VCaP (cell line): ENCODE results near the gene GATA3.

Source experiments
- H3K27ac ChIP-seq: fragments of 450-650 bp; 2 replicates; pipeline ENCODE4 v1.5.1; 2017
- CTCF ChIP-seq: fragments of 450-650 bp; conservative IDR thresholded peaks from 2 replicates; pipeline ENCODE4 v1.5.1; 2017; ENCODE audit warnings: mild to moderate bottlenecking, moderate library complexity

Gene GATA3

GRCh38 chr10:8040651-8041050, 13.8 kb upstream of the GATA3 start:
- H3K27ac ChIP-seq: no peak overlapping the region
- no peak for TF ChIP-seq CTCF

- TF ChIP-seq CTCF: no peak
- H3K27ac ChIP-seq: no peak overlapping the region
Measured at GRCh38 chr10:8041284-8041991, 13.1 kb upstream of the GATA3 start.

- no peak overlapping the region for H3K27ac ChIP-seq
- TF ChIP-seq CTCF: no peak
Measured at GRCh38 chr10:8041992-8042720, 12.3 kb upstream of the GATA3 start.

DNA sequence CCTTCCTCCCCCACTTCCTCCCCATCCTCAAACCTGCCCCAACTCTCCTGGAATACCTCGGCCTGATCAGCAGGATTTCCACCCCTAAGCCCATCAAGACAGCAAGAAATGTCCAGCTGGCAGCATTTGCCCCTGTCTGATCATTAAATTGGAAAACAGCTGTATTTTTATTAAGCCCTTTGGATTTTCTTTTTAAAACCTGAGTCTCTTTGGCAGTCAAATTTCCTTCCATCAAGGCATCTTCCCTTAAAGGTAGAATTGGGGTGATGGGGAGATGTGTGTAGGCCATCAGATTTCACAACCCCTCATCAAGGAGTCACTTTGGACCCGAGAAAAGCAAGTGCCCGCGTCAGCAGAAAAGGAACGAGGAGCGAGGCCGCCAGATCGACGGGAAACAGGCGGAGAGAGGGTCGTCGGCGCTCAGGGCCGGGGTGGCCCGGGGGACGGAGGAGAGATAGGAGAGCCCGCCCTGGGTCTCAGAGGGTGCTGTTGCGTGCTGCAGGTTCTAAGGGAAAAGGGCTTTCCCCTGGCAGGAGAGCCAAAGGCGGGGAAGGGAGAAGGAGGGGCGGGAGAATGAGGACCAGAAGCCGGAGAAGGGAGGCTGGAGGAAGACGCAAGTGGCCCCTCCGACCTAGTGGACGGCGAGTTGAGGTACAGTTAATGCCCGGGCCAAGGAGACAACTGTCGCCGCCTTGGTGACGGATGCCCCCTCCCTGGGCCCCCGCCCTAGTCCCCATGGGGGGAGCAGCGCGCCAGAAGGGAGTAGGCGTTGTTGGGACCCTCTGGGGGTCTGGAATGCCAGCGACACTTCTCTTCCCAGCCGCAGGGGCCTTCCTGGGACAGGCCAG, 11.5 kb upstream of the GATA3 start:
- H3K27ac ChIP-seq: no peak overlapping the region
- no peak for TF ChIP-seq CTCF

- TF ChIP-seq CTCF: no peak
Measured at GRCh38 chr10:8043569-8044306, 10.8 kb upstream of the GATA3 start.

DNA sequence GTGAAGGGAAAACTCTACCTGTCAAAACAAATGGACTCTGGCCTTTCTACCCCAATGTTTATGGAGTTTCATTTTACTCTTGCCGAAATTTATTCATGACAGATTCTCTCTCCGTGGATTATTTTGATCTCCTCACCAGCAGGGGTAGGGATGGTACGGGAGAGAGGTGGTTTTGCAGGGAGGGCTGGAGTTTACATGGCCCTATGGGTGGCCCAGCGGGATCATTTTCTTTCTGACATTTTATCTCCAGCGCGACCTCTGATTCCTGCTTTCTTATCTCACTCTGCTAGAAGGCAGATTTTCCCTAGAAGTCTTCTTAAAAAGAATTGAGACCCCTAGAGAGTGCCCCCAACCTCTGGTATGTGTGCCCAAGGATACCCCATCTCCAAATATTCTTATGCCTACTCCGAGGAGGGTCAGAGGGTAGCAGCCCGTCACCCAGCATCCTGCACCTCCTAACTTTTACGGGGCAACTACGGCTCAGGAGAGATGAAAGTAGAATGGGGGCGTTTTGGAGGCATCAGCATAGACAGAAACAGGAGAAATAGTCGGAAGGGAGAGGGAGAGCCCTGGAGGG, 10.1 kb upstream of the GATA3 start:
- no peak for TF ChIP-seq CTCF
- no peak overlapping the region for H3K27ac ChIP-seq

More at GRCh38 chr10:8043569-8044306, 10.8 kb upstream of the GATA3 start:
- H3K27ac ChIP-seq: no peak overlapping the region
